ENCODE measurements around the gene PPP1R26.

Gene PPP1R26

GRCh38 chr9:135488527-135488926 is 8.9 kb downstream of the PPP1R26 start:
- TF ChIP-seq POLR2A (IDR thresholded peaks at IDR 0.05; ENCODE audit: low read depth, low read length), result no peak
- DNase-seq (ENCODE audit: insufficient read length, low spot score) (no peak), FAIRE-seq (no peak)

GRCh38 chr9:135489188-135489906 is 9.8 kb downstream of the PPP1R26 start:
- no peak for DNase-seq (ENCODE audit: insufficient read length, low spot score)
- TF ChIP-seq POLR2A (IDR thresholded peaks at IDR 0.05; ENCODE audit: low read depth, low read length), result no peak
- peak; percentile 80 for FAIRE-seq

- DNase-seq (ENCODE audit: insufficient read length, low spot score) (no peak), FAIRE-seq (no peak)
- no peak for TF ChIP-seq POLR2A (IDR thresholded peaks at IDR 0.05; ENCODE audit: low read depth, low read length)
These were observed 10.7 kb downstream of the PPP1R26 start for GRCh38 chr9:135490166-135490870.

GRCh38 chr9:135490980-135491464 is 11.4 kb downstream of the PPP1R26 start:
- DNase-seq (ENCODE audit: insufficient read length, low spot score) (no peak), FAIRE-seq (no peak)
- TF ChIP-seq POLR2A (IDR thresholded peaks at IDR 0.05; ENCODE audit: low read depth, low read length), result no peak

GRCh38 chr9:135491764-135492163 is 12.2 kb downstream of the PPP1R26 start:
- no peak for FAIRE-seq
- no peak for DNase-seq (ENCODE audit: insufficient read length, low spot score)
- no peak for TF ChIP-seq POLR2A (IDR thresholded peaks at IDR 0.05; ENCODE audit: low read depth, low read length)

GRCh38 chr9:135492886-135493669 is 13.5 kb downstream of the PPP1R26 start:
- no peak for FAIRE-seq
- no peak for DNase-seq (ENCODE audit: insufficient read length, low spot score)
- TF ChIP-seq POLR2A (IDR thresholded peaks at IDR 0.05; ENCODE audit: low read depth, low read length), result no peak

GRCh38 chr9:135494791-135495559 is 15.4 kb downstream of the PPP1R26 start:
- FAIRE-seq (no peak), DNase-seq (ENCODE audit: insufficient read length, low spot score) (no peak)
- no peak for TF ChIP-seq POLR2A (IDR thresholded peaks at IDR 0.05; ENCODE audit: low read depth, low read length)

- DNase-seq (ENCODE audit: insufficient read length, low spot score), result no peak
- no peak for TF ChIP-seq POLR2A (IDR thresholded peaks at IDR 0.05; ENCODE audit: low read depth, low read length)
- no peak for FAIRE-seq
These were observed 19.0 kb downstream of the PPP1R26 start for GRCh38 chr9:135498381-135499126.

- FAIRE-seq (no peak), DNase-seq (ENCODE audit: insufficient read length, low spot score) (peak; percentile 94)
- TF ChIP-seq POLR2A (IDR thresholded peaks at IDR 0.05; ENCODE audit: low read depth, low read length), result 0 out of 2 replicates have a peak, but pooled peaks have one; percentile 30
These were observed 19.9 kb downstream of the PPP1R26 start for GRCh38 chr9:135499326-135500070.

- no peak for TF ChIP-seq POLR2A (IDR thresholded peaks at IDR 0.05; ENCODE audit: low read depth, low read length)
- FAIRE-seq (no peak), DNase-seq (ENCODE audit: insufficient read length, low spot score) (peak; percentile 58)
These were observed 20.5 kb downstream of the PPP1R26 start for GRCh38 chr9:135500071-135500524.

- peak; percentile 78 for TF ChIP-seq POLR2A (IDR thresholded peaks at IDR 0.05; ENCODE audit: low read depth, low read length)
- no peak for FAIRE-seq
These were observed 21.1 kb downstream of the PPP1R26 start, which contains the start of gene MRPS2 for GRCh38 chr9:135500525-135501260. TSS of gene MRPS2 (plus strand) at chr9:135500682. CDS start at chr9:135500711, 29 bp downstream.

More at GRCh38 chr9:135500525-135501260, 21.1 kb downstream of the PPP1R26 start, which contains the start of gene MRPS2:
- peak; percentile 96 for DNase-seq (ENCODE audit: insufficient read length, low spot score)
